CD4-positive, alpha-beta T cell treated with Interleukin-15 for 1 hour (primary cell): ENCODE results near the gene FCMR.

Experiments
- DNase-seq: peaks from one replicate; pipeline ENCODE4 v3.0.0-alpha.2; 2020

The FCMR gene, protein sequence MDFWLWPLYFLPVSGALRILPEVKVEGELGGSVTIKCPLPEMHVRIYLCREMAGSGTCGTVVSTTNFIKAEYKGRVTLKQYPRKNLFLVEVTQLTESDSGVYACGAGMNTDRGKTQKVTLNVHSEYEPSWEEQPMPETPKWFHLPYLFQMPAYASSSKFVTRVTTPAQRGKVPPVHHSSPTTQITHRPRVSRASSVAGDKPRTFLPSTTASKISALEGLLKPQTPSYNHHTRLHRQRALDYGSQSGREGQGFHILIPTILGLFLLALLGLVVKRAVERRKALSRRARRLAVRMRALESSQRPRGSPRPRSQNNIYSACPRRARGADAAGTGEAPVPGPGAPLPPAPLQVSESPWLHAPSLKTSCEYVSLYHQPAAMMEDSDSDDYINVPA

GRCh38 chr1:206921772-206922265 is at the start of gene FCMR:
Gene FCMR, minus strand, starts transcription at chr1:206921941. Its CDS starts 87 bp downstream, at chr1:206921854.
- DNase-seq = peak; percentile 64

GRCh38 chr1:206971029-206971655 is 49.4 kb upstream of the FCMR start:
- DNase-seq = no peak

DNA sequence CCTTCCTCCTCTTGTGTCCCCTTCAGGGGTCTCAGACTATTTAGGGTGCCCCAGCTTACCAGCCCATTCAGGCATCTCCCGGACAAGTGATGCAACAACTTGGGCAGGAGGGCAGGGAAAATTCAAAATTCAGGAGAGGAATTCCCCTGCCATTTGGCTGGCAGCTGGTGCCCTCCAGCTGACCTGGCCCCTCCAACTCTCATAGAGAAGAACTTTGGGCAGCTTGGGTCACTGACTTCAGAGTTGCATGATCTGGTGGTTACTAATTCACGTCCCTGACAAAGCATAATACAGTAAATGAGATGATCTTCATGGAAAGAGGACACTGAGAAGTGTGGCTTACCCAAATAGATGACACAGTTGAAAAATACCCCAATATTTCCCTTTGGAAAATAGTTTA is 48.7 kb upstream of the FCMR start, which contains the start of gene FCAMR:
Gene FCAMR, minus strand, starts transcription at position 15 of the 400 bp plus-strand sequence. CDS start 335 bp downstream, outside the sequence.
- no peak for DNase-seq

GRCh38 chr1:206969090-206969489 is 47.3 kb upstream of the FCMR start:
- DNase-seq = no peak

DNA sequence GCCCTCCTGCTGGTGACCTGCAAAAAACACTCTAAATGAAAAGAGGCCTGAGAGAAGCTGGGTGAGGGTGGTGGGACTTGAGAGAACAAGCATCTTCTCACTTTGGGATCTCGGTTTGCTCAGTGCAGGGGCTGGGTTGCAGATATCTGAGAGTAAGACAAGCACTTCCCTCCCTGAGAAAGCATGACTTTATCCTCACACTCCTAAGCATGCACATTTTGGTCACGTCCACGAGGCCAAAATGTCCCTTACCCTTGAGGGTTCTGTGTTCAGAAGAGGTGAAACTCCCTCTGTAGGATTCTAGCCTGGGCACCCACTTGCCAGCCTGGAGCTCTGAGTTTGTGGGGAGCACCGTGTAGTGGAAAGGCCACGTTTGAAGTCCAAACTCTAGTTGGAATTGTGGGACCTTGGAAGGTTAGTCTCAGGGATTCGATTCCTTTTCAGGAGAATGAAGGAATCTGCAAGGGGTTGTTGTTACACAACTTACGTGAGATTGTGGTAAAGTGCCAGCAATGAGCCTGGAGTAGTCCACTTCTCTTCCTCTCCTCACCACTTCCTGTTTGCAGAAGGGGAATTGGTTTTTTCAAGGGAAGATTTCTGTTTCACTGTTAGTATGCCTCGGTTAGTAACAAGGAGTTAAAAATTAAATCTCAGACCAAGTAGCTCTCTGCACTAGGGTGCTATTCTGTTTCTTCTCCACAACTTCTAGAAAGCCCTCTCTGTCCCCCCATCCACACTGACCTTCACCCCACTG is 45.5 kb upstream of the FCMR start:
- DNase-seq = no peak

- no peak for DNase-seq
Measured at GRCh38 chr1:206965781-206966180, 44.0 kb upstream of the FCMR start.

DNA sequence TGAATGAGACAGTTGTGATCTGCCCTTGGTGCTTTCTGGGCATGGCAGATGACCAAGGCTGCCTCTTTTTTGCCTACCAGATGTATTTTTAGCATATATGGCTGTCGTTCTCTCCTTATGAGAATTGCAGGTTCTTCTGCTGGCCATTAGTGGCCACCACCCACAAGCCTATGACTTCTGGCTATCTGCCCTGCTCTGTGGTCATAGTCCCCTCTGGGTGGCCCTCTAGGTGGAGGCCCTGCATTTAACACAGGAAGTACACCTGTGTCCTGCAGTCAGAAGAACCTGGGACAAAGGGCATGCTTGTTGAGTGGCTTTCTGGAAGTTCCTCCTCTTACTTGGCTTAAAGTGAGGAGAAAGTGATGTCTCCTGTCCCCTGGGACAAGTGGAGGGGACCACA is 42.0 kb upstream of the FCMR start:
- no peak for DNase-seq

DNA sequence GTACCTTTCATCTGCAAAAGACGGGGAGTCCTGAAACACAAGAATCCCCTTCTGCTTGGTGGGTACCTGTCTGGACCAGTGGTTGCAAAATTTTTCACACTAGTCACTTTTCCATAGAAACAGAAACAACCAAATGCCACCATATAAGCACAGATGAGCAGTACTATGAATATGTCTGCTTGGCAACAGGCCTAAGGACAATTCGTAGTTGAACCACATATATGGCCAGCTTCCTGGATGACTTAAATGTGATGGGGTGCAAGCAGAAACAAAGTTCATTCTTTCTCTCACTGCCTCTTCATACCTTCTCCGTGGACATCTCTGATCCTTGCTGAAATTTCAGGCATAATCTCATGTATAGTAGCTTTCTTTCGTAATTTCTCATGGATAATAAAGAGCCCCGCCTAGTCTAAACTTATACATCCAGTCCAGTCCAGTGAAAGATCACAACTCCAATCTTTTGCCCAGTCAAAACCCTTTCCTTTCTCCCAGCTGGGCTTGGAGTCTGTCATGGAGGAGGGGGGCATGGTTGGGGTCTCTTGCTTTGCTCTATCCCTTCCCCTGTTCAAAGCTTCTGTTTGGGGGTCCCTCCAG is 41.5 kb upstream of the FCMR start:
- DNase-seq = no peak

- DNase-seq = no peak
Measured at GRCh38 chr1:206962272-206962671, 40.5 kb upstream of the FCMR start.

GRCh38 chr1:206961668-206962067 is 39.9 kb upstream of the FCMR start:
- no peak for DNase-seq

DNA sequence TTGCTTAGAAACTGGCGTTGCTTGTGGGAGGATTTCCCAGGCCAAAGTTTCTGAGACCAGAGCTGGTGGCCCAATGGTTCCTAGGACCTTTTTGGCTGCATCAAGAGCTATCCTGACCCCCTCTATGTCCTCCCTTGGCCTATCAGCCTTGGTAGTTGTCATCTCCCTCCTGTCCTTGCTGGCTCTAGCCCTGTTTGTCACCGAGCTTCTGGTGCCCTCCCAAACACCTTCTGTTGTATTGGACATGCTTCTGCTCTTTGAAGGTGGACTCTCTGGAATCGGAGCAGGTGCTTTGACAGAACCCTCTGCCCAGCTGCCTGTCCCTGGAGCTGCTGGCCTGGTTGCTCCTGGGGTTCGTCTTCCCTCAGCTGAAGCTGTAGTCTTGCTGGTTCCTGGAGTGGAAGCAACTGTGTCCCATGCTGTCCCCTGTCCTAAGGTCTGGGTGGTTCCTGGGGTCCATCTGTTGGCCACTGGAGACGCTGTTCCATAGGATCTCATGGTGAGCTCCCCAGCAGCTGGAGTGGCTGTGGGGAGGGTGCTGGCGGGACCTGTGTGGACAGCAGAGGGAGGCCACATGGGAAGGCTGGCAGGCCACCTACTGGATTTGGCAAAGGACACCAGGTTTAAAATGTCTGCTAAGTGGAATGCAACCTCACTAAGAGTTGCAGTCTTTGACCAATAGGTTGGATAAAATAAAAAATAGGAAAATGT is 39.1 kb upstream of the FCMR start:
- no peak for DNase-seq

- no peak for DNase-seq
Measured at GRCh38 chr1:206958144-206958543, 36.4 kb upstream of the FCMR start.

DNA sequence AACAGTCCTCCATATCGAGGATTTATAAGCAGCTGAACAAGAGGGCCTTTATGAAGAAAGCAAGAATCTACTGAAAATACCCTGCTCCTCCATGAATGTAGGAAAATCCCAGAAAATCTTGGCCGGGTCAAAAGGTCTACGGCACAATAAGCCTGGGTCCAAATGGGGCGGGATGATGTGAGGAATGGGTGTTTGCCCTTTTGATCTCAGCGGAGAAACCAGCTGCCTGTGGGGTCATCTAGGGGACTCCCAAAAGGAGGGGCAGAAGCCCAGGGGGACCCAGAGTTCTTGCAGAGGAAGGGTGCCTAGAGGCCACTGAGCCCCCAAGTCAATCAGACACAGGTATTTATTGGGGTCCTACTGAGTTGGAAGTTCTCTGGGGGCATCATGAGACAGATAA is 35.9 kb upstream of the FCMR start:
- DNase-seq = no peak

DNA sequence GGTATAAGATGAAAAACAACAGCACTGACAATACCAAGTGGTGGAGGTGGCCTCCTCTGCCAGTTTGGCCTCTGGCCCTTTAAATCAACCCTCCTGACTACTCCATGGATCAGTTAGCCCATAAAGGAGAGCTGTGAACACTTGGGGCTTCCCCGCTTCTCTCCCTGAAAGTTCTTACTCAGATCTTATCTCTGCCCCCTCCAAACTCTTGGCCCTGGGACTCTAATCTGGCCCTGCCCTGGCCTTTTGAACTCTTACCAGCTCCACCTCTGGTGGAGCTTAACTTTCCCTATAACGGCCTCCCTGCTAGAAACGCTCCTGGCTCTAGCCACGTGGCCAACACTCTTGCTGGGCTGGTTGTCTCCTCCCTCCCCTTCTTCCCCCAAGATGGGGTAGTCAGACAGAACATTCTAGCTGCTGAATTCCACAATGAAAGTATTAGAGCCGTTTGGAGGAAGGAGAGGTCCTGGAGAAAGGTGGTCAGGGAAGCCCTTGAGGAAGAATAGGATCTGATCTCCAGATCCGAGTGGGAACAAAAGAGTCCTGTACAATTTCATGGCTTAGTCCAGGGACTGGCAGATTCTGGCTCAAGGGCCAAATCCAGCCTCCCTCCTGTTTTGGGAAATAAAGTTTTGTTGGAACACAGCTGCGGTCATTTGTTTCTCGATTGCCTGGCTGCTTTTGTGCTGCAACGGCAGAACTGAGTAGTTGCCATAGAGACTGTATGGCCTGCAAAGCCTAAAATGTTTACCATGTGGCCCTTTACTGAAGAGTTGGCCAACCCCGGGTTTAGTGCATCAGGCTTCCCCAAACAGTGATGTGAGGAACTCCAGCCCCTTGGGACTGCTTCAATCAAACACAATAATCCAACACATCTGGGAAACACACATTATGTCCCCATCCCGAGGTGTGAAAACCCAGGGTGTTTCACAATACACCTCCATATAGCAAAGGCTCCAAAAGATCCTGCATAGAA is 34.0 kb upstream of the FCMR start:
- DNase-seq = no peak

GRCh38 chr1:206954459-206955342 is 33.0 kb upstream of the FCMR start:
- no peak for DNase-seq

DNA sequence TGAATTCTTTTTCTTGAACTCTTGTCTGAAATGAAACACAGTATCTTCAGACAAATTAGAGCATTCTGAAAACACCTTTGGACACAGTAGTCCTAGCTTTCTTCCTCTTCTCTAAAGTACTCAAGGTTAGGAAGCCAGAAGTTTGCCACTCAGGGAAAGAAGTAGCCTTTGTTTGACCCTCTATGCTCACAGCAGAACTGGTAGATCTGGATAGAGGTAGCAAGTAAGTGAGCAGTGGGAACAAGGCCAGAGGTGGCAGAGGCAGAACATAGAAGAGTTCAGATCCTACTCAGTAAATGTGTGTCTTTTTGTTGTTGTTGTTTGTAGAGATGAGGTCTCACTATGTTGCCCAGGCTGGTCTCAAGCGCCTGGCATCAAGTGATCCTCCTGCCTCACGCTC is 31.9 kb upstream of the FCMR start:
- no peak for DNase-seq

GRCh38 chr1:206953126-206953525 is 31.4 kb upstream of the FCMR start:
- no peak for DNase-seq

DNA sequence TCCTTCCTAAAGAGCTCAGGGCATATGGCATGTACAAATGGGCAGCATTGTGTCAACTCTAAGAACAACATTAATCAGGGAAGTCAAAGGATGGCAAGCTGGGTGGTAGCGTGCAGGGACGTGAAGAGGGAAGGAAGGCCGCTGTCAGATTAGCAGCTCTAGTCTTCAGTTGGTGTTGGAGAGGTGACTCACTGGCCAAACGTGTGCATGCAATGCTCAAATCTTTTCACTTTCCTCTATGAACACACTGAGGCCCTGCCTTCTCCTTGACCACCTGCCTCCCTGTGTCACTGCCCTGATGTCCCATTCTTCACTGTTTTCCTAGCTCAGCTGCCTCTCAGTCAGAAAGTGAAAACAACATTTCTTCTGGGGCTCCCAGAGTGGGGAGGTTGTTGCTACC is 30.4 kb upstream of the FCMR start:
- peak; percentile 26 for DNase-seq

GRCh38 chr1:206951318-206952100 is 29.8 kb upstream of the FCMR start:
- DNase-seq = no peak
